OCI-LY7 (cell line): ENCODE measurements around the gene MYH2. TPM values are rescaled to one million over a fixed set of nuclear protein-coding genes. Genes with fewer than 3 reads are reported as not detected.

Source experiments
- BruUV-seq: library from RNA; stranded (reverse); fragments of 400-500 nt; replicated peaks from 2 replicates; lab custom pipeline; 2021; lab: Mats Ljungman, UMichigan
- CTCF ChIA-PET: fragments of 300-600 bp; sonication (Branson Sonifier 250); formaldehyde crosslinking; loops from one replicate; lab custom pipeline; 2022; ENCODE audit warnings: antibody characterized with exemption; ENCODE audit not compliant: unreplicated experiment; lab: Charles Lee
- POLR2A ChIA-PET: fragments of 300-600 bp; sonication (Branson Sonifier 250); formaldehyde crosslinking; loops from one replicate; lab custom pipeline; 2022; ENCODE audit warnings: antibody characterized with exemption; lab: Charles Lee
- DNase-seq: peaks from one replicate; pipeline ENCODE4 v3.0.0-alpha.2; 2015; ENCODE audit warnings: low spot score
- H2AFZ ChIP-seq: fragments of 200-600 bp; sonication (generic), shearing (Covaris generic); 2 replicates; pipeline ENCODE4 v1.6.1; 2014; ENCODE audit warnings: mild to moderate bottlenecking, antibody characterized with exemption, low read length, moderate library complexity
- H3K27ac ChIP-seq: fragments of 200-600 bp; sonication (generic); 2 replicates; pipeline ENCODE4 v1.5.1; 2014; ENCODE audit warnings: mixed run types, low read depth, mild to moderate bottlenecking, moderate library complexity, low read length, inconsistent platforms; ENCODE audit not compliant: poor library complexity, severe bottlenecking
- H3K36me3 ChIP-seq: fragments of 200-600 bp; sonication (generic); 2 replicates; pipeline ENCODE4 v1.6.1; 2014; ENCODE audit warnings: mild to moderate bottlenecking, antibody characterized with exemption, low read length, moderate library complexity, mixed read lengths; ENCODE audit not compliant: insufficient read depth
- H3K4me1 ChIP-seq: fragments of 200-600 bp; sonication (generic); 2 replicates; pipeline ENCODE4 v1.5.1; 2014; ENCODE audit warnings: mild to moderate bottlenecking, low read length; ENCODE audit not compliant: insufficient read depth, poor library complexity, severe bottlenecking
- H3K4me2 ChIP-seq: fragments of 200-600 bp; sonication (generic); 2 replicates; pipeline ENCODE4 v1.6.1; 2014; ENCODE audit warnings: mild to moderate bottlenecking, low read length
- H3K4me3 ChIP-seq: fragments of 200-600 bp; sonication (generic); 2 replicates; pipeline ENCODE4 v1.5.1; 2014; ENCODE audit warnings: mild to moderate bottlenecking, low read depth, low read length; ENCODE audit not compliant: poor library complexity, severe bottlenecking
- H3K79me2 ChIP-seq: fragments of 200-600 bp; sonication (generic); 2 replicates; pipeline ENCODE4 v1.6.1; 2016; ENCODE audit warnings: low read depth, mild to moderate bottlenecking, low read length, moderate library complexity, mixed read lengths; ENCODE audit not compliant: insufficient read depth
- H3K9me2 ChIP-seq: fragments of 200-600 bp; sonication (generic); 2 replicates; pipeline ENCODE4 v1.6.1; 2016; ENCODE audit warnings: mild to moderate bottlenecking, low read length, mixed read lengths; ENCODE audit not compliant: insufficient read depth
- H3K9me3 ChIP-seq: fragments of 200-600 bp; sonication (generic); 2 replicates; pipeline ENCODE4 v1.6.1; 2014; ENCODE audit warnings: mild to moderate bottlenecking, mixed run types, low read length, mixed read lengths
- H4K20me1 ChIP-seq: fragments of 200-600 bp; sonication (generic); 2 replicates; pipeline ENCODE4 v1.6.1; 2014; ENCODE audit warnings: mild to moderate bottlenecking, antibody characterized with exemption, low read length, moderate library complexity, mixed read lengths; ENCODE audit not compliant: insufficient read depth
- CTCF ChIP-seq: fragments of 200-600 bp; sonication (generic); conservative IDR thresholded peaks from 2 replicates; pipeline ENCODE4 v1.5.1; 2014; ENCODE audit warnings: mild to moderate bottlenecking, antibody characterized with exemption, low read length, moderate library complexity, mixed read lengths
- EZH2phosphoT487 ChIP-seq: fragments of 200-600 bp; sonication (generic); IDR thresholded peaks from 2 replicates; pipeline ENCODE4 v1.6.1; 2018; ENCODE audit warnings: low read depth, borderline replicate concordance, mild to moderate bottlenecking, mixed run types, antibody characterized with exemption, low read length, moderate library complexity, mixed read lengths
- intact Hi-C: fragments of 100-400 bp; cut with micrococcal nuclease; formaldehyde crosslinking; loops from one replicate; pipeline ENCODE4 v1.10.0; 2022; ENCODE audit not compliant: unreplicated experiment
- total RNA-seq, 2 experiments: library from RNA; depleted of rRNA in 1 of 2; stranded (reverse); fragments of >200 nt in 1 of 2; shearing (Covaris generic) in 1 of 2; gene quantifications; 2 replicates each; pipeline ENCODE4 v1.2.3, GENCODE V29; 2014 to 2022

The MYH2 gene
- total RNA-seq, 2 experiments from 2014 or later, result not detected

DNA sequence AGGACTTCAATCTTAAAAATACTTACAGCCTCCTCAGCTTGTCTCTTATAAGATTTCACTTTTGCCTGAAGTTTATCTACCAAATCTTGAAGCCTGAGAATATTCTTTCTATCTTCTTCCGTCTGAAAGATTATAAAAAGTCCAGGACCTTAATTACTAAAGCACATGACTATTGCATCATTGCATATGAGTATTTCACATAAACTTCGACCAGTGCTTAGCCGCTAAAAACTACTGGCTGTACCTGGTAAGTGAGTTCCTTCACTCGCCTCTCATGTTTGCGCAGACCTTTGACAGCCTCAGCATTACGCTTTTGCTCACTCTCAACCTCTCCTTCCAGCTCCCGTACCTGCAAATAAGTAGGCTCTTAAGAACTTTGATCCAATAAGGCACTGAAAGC lies 26.4 kb downstream of the MYH2 start:
- TF ChIP-seq CTCF, result no peak
- TF ChIP-seq EZH2phosphoT487, result no peak
- no peak for DNase-seq
- ChIA-PET CTCF (no interaction called here), POLR2A (interaction anchor here (0.7 kb wide), 1 partner anchor 9 kb away, joined by 4 read pairs; no protein-coding TSS in a partner anchor)
- Histone ChIP-seq H3K79me2 (no peaks in the 10 kb centered on the region), H3K9me2 (no peaks in the 10 kb centered on the region), H3K36me3 (no peaks in the 10 kb centered on the region), H4K20me1 (no peaks in the 10 kb centered on the region), H3K4me3 (no peak overlapping the region), H3K9me3 (no peaks in the 10 kb centered on the region), H2AFZ (no peak overlapping the region), H3K27ac (no peak overlapping the region), H3K4me1 (no peaks in the 10 kb centered on the region), H3K4me2 (no peak overlapping the region)
- BruUV-seq, result no TSS peak
- intact Hi-C loops, result no loop called here

GRCh38 chr17:10521949-10522348 lies 27.5 kb downstream of the MYH2 start:
- H3K9me3 ChIP-seq, result no peaks in the 10 kb centered on the region

More at GRCh38 chr17:10521949-10522348, 27.5 kb downstream of the MYH2 start:
- no peaks in the 10 kb centered on the region for H3K4me1 ChIP-seq
- H2AFZ ChIP-seq, result no peak overlapping the region
- POLR2A ChIA-PET, result no interaction called here
- DNase-seq, result no peak
- intact Hi-C loops, result no loop called here
- no peak overlapping the region for H3K4me2 ChIP-seq
- H3K4me3 ChIP-seq, result no peak overlapping the region
- no peaks in the 10 kb centered on the region for H3K36me3 ChIP-seq
- no TSS peak for BruUV-seq
- no peaks in the 10 kb centered on the region for H4K20me1 ChIP-seq
- no peak overlapping the region for H3K27ac ChIP-seq
- CTCF ChIA-PET, result no interaction called here
- no peaks in the 10 kb centered on the region for H3K79me2 ChIP-seq
- TF ChIP-seq CTCF (no peak), EZH2phosphoT487 (no peak)
- no peaks in the 10 kb centered on the region for H3K9me2 ChIP-seq
